Measurements from ENCODE around the gene SORT1. TPM values are rescaled to one million over a fixed set of nuclear protein-coding genes. Genes with fewer than 3 reads are reported as not detected.
"Not testable (repeated sequence)": the region's sequence is repeated elsewhere in the genome, so short reads cannot be mapped to it uniquely, and the experiment has no call there.

SORT1 gene
- total RNA-seq: 1 to 10 TPM; 5.8 to 7.9 TPM

DNA sequence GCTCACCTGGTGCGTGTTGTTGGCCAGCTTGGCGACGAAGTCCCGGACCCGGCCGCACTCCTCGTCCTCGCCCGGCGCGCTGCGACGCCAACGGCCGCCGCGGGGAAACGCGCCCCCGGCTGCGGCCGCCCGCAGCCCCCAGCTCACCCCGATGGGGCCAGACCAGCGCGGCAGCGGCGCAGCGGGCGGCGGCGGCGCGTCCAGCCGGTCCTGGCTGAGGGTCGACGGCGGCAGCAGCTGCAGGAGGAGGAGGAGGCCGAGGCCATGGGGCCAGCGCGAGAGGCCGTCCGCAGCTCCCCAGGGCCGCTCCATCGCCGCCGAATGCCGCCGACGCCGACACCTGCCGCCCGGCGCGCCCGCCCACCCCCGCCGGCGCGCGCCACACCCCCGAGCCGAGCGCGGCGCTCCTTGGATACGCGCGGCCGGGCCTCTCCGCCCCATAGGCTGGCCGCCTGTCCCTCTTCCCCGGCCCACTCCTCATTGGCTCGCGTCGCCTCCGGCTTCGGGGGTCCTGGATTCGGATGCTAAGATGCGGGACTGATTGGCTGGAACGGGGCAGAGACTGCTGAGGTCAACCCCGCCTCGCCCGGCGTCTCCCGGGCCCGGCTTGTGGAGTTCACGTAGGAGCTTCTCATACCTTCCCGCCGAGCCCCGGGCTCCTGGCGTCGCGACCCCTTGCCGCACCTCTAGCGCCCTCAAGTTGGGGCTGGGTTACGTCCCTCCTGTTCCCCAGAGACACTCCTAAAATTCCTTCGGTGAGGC is at the start of gene SORT1:
Gene SORT1 (minus strand): TSS at position 338 of the 762 bp plus-strand sequence. CDS start 26 bp downstream, at position 312.
- DNase-seq (ENCODE audit: low spot score) (peak; percentile 78), ATAC-seq (peak; percentile 98 to 99)
- Mint-ChIP-seq H3K27me3 (peaks cover 18 to 42% of the 10 kb centered on the region in 2 donors), H3K27ac (peak within 1 kb of the TSS in 1 of 2 donors; percentile 33), H3K4me1 (ENCODE audit: low read depth in 2 of 2) (peaks cover 15% of the 10 kb centered on the region in 2 donors), H3K36me3 (peaks cover 8% of the 10 kb centered on the region), H3K4me3 (peak within 1 kb of the TSS; percentile 82), H3K9me3 (no peaks in the 10 kb centered on the region)

DNA sequence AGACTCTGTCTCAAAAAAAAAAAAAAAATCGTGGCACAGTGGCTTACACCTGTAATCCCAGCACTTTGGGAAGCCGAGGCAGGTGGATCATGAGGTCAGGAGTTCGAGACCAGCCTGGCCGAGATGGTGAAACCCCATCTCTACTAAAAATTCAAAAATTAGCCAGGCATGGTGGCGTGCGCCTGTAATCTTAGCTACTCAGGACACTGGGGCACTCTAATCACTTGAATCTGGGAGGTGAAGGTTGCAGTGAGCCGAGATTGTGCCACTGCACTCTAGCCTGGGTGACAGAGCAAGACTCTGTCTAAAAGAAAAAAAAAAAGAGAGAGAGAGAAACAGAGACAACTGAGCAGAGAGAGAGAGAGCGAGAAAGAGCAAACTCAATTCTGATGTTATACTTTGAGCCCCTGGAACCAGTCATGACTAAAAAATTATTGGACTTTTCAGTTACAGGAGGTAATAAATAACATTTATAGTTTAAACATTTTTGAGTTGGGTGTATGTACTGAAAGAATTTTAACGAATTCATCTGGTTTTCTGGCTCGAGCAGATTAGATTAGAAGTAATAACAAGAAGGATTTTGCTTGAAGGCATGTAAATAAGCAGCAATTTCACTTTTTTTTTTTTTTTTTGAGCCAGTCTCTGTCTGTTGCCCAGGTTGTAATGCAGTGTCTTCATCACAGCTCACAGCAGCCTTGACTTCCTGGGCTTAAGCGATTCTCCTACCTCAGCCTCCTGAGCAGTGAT is 48.4 kb upstream of the SORT1 start:
- peaks cover 18 to 25% of the 10 kb centered on the region in 2 donors for H3K27me3 Mint-ChIP-seq
- H3K27ac Mint-ChIP-seq; DNase-seq (ENCODE audit: low spot score); H3K4me1 Mint-ChIP-seq (ENCODE audit: low read depth in 2 of 2); H3K4me3 Mint-ChIP-seq; H3K9me3 Mint-ChIP-seq; ATAC-seq; H3K36me3 Mint-ChIP-seq: not testable (repeated sequence)

DNA sequence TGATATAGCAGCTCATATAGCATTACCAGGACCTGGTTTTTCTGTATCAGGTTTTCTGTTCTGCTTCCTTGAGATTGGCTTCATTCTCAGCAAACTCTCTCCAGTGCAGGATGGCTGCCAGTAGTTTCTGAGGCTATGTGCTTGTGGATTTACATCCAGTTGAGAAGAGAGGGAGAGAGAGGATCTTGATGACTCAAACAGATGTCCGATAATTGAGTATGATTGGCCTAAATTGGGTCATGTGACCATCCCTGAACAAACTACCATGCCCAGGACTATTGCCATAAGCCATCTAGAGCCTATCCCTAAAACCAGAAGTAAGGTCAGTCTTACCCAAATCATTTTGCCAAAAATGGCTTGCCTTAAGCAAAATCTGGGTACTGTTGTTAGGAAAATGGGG is 46.6 kb upstream of the SORT1 start:
- Mint-ChIP-seq H3K27me3 (peaks cover 11 to 15% of the 10 kb centered on the region in 2 donors), H3K36me3 (no peaks in the 10 kb centered on the region), H3K4me3 (no peak overlapping the region), H3K9me3 (no peaks in the 10 kb centered on the region), H3K4me1 (ENCODE audit: low read depth in 2 of 2) (no peaks in the 10 kb centered on the region), H3K27ac (no peak overlapping the region)
- ATAC-seq (no peak), DNase-seq (ENCODE audit: low spot score) (no peak)

DNA sequence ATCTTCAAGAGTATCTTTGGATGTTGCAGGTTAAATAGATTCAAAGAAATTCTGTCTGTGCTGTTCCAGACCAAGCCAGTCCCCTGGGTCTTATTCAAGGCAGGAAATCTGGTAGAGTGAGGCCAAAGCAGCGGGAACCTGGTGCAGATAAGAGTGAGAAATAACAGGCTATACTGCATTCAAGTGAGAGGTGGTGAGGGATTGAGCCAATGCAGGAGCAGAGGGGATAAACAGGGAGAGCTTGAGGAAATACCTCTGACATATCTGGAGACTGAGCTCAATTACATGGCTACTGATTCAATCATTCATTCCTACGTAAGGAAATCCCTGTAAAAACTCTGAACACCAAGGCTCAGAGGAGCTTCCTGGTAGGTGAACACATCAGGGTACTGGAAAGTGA is 45.8 kb upstream of the SORT1 start:
- Mint-ChIP-seq H3K27me3 (peaks cover 11 to 15% of the 10 kb centered on the region in 2 donors), H3K9me3 (no peaks in the 10 kb centered on the region), H3K27ac (no peak overlapping the region), H3K36me3 (no peaks in the 10 kb centered on the region), H3K4me3 (no peak overlapping the region), H3K4me1 (ENCODE audit: low read depth in 2 of 2) (no peaks in the 10 kb centered on the region)
- no peak for DNase-seq (ENCODE audit: low spot score)
- no peak for ATAC-seq

DNA sequence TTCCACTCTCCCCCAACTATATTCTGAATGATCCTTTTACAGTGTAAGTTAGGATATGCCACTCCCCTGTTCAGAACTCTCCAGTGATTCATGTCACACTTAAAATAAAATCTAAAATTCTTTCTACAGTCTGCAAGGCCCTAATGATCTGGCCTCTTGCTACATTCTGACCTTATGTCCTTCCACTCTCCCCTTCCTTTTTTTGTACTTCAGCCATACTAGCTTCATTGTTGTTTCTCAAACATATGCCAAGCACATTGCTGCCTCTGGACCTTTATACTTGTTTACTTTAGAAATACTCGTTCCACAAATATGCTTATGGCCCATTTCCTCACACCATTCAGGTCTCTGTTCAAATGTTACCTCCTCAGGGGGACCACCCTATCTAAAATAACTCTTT is 43.4 kb upstream of the SORT1 start:
- H3K27ac Mint-ChIP-seq: no peak overlapping the region
- H3K4me1 Mint-ChIP-seq (ENCODE audit: low read depth in 2 of 2): no peaks in the 10 kb centered on the region
- no peaks in the 10 kb centered on the region for H3K36me3 Mint-ChIP-seq

DNA sequence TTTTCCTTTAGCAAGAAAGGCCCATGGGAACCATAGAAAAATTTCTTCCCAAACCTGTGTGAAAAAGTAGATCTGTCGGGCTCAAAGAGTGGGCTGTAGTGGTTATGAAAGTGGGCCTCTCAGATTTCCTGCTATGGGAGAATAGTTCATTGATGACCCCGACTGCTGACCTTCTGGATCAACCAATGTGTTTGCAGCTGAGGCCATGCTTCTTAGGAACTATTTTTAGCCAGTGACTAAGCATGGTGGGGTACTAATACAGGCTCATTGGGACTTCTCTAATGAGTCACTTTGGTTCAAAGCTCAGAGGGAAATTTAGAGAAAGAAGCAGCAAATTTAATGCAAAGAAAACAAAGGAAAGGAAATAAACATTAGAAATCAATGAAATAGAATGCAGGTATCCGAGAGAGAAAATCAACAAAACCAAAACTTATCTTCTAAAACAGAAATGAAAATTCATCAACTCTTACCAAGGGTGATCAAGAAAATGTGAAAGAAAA is 41.1 kb upstream of the SORT1 start:
- Mint-ChIP-seq H3K4me3 (no peak overlapping the region), H3K27ac (no peak overlapping the region), H3K9me3 (no peaks in the 10 kb centered on the region), H3K27me3 (peaks cover 0 to 6% of the 10 kb centered on the region in 2 donors), H3K36me3 (no peaks in the 10 kb centered on the region), H3K4me1 (ENCODE audit: low read depth in 2 of 2) (no peaks in the 10 kb centered on the region)
- DNase-seq (ENCODE audit: low spot score): no peak
- no peak for ATAC-seq

More for the DNA sequence above, 43.4 kb upstream of the SORT1 start:
- DNase-seq (ENCODE audit: low spot score) (no peak), ATAC-seq (no peak)
- Mint-ChIP-seq H3K4me3 (no peak overlapping the region), H3K9me3 (no peaks in the 10 kb centered on the region), H3K27me3 (peaks cover 6% of the 10 kb centered on the region in 2 donors)

DNA sequence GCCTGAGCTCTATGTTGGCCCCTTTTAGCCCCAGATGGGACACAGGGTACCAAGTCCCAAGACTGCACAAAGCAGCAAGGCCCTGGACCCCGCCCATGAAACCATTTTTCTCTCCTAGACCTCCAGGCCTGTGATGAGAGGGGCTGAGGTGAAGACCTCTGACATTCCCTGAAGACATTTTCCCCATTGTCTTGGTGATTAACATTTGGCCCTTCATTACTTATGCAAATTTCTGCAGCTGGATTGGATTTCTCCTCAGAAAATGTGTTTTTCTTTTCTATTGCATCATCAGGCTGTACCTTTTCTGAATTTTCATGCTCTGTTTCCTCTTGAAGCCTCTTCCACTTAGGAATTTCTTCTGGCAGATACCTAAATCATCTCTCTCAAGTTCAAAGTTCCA is 36.8 kb upstream of the SORT1 start:
- no peaks in the 10 kb centered on the region for H3K9me3 Mint-ChIP-seq
- DNase-seq (ENCODE audit: low spot score): no peak
- no peaks in the 10 kb centered on the region for H3K4me1 Mint-ChIP-seq (ENCODE audit: low read depth in 2 of 2)
- H3K36me3 Mint-ChIP-seq: no peaks in the 10 kb centered on the region
- no peak overlapping the region for H3K4me3 Mint-ChIP-seq
- H3K27ac Mint-ChIP-seq: no peak overlapping the region
- no peak for ATAC-seq
- H3K27me3 Mint-ChIP-seq: peaks cover 0 to 17% of the 10 kb centered on the region in 2 donors

DNA sequence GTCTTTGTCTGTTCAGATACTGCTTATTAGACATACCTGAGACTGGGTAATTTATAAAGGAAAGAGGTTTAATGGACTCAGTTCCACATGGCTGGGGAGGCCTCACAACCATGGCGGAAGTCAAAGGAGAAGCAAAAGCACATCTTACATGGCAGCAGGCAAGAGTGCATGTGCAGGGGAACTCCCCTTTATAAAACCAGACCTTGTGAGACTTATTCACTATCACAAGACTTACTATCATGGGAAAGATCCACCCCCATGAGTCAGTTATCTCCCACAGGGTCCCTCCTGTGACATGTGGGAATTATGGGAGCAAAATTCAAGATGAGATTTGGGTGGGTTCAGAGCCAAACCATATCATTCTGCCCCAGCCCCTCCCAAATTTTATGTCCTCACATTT is 35.6 kb upstream of the SORT1 start:
- ATAC-seq (no peak), DNase-seq (ENCODE audit: low spot score) (no peak)
- H3K9me3 Mint-ChIP-seq: no peaks in the 10 kb centered on the region

DNA sequence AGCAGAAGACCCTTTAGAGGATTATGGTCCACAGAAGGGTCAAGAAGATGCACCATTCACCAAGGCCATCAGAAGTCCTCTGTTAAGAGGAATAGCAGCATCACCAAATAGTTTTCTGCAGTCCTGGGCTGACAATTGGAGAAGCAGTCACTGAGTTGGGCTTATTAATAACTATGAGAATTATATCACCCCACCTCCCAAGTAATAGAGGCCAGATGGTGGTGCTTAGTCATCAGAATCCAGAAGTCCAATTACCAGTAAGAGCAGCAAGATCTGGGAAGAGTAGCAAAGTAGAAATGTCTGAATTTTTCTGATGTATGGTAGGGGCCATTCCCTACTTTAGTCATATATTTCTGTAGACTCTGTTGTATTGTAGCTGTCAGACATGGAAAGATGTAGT is 34.6 kb upstream of the SORT1 start:
- Mint-ChIP-seq H3K27me3 (peaks cover 0 to 17% of the 10 kb centered on the region in 2 donors), H3K4me3 (no peak overlapping the region), H3K9me3 (no peaks in the 10 kb centered on the region), H3K36me3 (no peaks in the 10 kb centered on the region), H3K4me1 (ENCODE audit: low read depth in 2 of 2) (peaks cover 1 to 4% of the 10 kb centered on the region in 2 donors), H3K27ac (no peak overlapping the region)
- ATAC-seq (no peak), DNase-seq (ENCODE audit: low spot score) (no peak)

More for the DNA sequence above, 35.6 kb upstream of the SORT1 start:
- Mint-ChIP-seq H3K27me3 (peaks cover 0 to 17% of the 10 kb centered on the region in 2 donors), H3K36me3 (no peaks in the 10 kb centered on the region), H3K4me1 (ENCODE audit: low read depth in 2 of 2) (no peaks in the 10 kb centered on the region), H3K4me3 (no peak overlapping the region), H3K27ac (no peak overlapping the region)

DNA sequence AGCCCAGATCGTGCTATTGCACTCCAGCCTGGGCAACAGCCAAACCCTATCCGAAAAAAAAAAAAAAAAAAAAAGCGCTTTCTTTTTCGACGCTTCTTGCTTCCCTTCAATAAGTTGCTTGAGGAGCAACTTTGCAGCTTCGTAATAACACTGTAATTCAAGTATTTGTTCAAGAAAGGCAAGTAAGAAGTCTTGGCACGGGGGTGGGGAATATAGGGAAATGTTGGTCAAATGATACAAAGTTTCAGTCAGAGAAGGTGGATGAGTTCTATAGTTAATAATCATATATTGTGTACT is 29.4 kb upstream of the SORT1 start:
- Mint-ChIP-seq H3K9me3 (no peaks in the 10 kb centered on the region), H3K27ac (peak overlapping the region; percentile 75 to 81), H3K27me3 (peaks cover 0 to 4% of the 10 kb centered on the region in 2 donors), H3K4me3 (peak overlapping the region; percentile 94), H3K4me1 (ENCODE audit: low read depth in 2 of 2) (peaks cover 24 to 26% of the 10 kb centered on the region in 2 donors), H3K36me3 (peaks cover 11% of the 10 kb centered on the region)
- no peak for ATAC-seq
- DNase-seq (ENCODE audit: low spot score): no peak

DNA sequence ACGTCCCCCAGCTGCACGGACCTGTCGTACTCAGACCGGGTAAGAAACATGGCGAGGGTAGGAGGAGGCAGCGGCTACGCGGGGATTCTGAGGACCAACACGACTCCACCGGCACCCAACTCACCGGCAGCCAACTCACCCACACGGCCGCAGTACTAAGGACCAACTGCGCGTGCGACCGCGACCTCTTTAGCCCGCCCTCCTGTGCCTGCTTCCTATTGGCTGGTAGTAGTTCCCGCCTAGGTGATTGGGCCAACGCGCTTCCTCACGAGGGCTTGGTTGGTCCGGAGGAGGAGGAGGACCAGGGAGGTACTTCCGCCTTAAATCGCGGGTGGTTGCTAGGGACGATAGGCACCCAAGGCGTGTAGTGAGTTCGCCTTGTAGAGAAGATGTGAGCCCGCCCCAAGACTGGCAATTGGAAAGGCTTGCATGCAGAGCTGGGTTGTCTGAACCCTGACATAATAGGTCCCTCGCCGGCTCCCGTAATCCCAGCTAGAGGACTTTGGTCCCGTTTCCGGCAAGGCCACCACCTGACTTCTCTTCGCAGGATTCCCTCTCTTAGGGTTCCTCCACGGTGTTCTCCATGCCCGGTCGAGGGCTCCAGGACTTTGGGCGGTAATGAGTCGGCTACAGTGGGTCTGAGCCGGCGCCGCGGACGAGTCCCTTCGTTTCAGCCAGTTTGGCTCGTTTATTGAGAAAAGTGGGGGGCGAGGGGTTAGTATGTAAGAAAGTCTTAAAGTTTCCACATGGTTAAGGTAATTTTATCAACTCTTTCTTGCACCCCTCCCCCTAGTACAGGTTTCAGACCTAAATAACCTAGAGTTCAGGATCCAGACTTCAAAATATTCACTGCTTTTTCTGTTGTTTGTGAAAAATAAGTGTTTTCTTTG is 28.8 kb upstream of the SORT1 start, which contains the start of gene PSMA5:
Gene PSMA5 (minus strand): TSS at position 168 of the 890 bp plus-strand sequence. CDS start 118 bp downstream, at position 50.
- peaks cover 28 to 30% of the 10 kb centered on the region in 2 donors for H3K4me1 Mint-ChIP-seq (ENCODE audit: low read depth in 2 of 2)
- ATAC-seq (peak; percentile 97 to 99), DNase-seq (ENCODE audit: low spot score) (peak; percentile 96)
- peaks cover 0 to 4% of the 10 kb centered on the region in 2 donors for H3K27me3 Mint-ChIP-seq
- H3K4me3 Mint-ChIP-seq: peak within 1 kb of the TSS; percentile 94
- H3K27ac Mint-ChIP-seq: peak within 1 kb of the TSS; percentile 75 to 81
- H3K36me3 Mint-ChIP-seq: peaks cover 14% of the 10 kb centered on the region
- H3K9me3 Mint-ChIP-seq: no peaks in the 10 kb centered on the region

DNA sequence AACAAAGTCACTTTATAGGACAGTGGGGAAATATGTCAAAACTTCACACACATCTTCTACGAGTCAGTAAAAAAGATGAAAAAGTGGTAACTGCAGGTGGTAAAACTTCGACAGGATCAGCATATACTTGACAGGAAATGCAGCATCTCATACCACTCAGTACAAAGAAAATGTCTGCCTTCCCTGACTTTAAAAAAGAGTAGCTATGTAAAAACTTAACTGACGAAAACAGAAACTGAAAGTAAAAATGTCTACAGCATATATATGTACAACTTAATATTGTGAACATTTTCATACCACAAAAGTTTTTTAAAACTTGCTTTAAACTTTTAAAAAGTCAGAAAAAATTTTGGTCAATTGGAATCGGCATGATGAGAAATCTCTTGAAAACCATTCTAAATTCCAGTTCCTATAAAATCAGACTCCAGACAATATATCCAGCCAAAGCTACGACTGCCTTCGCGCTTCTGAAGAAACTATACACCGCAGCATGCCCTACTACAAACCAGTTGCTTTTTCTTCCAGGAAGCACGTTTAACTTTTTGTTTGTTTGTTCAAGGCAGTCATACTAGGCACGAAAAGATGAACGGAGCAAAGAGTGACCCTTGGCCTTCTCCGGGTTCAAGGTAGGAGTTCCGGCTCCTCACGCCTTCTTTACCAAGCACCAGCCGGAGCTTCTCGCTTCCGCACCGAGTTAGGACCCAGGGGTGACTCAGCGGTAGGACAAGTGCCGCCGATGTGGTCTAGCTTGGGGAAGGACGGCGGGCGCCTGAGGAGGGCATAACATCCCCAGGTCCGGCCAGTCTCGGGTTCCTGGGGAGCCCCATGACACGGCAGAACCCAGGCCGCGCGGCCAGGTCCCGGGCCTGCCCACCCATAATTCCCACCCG is 27.9 kb upstream of the SORT1 start:
- Mint-ChIP-seq H3K36me3 (peaks cover 14% of the 10 kb centered on the region), H3K4me1 (ENCODE audit: low read depth in 2 of 2) (peaks cover 28 to 30% of the 10 kb centered on the region in 2 donors), H3K9me3 (no peaks in the 10 kb centered on the region), H3K27me3 (no peaks in the 10 kb centered on the region), H3K4me3 (peak overlapping the region; percentile 94), H3K27ac (peak overlapping the region; percentile 75 to 81)
- peak; percentile 83 for DNase-seq (ENCODE audit: low spot score)
- peak; percentile 74 to 77 for ATAC-seq

Data from natural killer cell treated with Interleukin-12 subunit alpha and Interleukin-12 subunit beta and Interleukin-15 and Interleukin-18, amount 100 ng/mL, for 72 hours (primary cell).